Heart right ventricle (tissue), 16 donors: ENCODE measurements around the gene SHC4. TPM values are rescaled to one million over a fixed set of nuclear protein-coding genes. Genes with fewer than 3 reads are reported as not detected.

Source experiments
- ATAC-seq, 8 donors: fragments of 200-7000 bp; cut with Tn5 transposase; one replicate each; pipeline ENCODE4 v1.9.1; 2020; ENCODE audit warnings: mild to moderate bottlenecking in 8 of 8, moderate library complexity in 8 of 8, moderate number of reproducible peaks in 1 of 8
- DNase-seq, 2 donors: peaks; one replicate each; pipeline ENCODE4 v3.0.0-alpha.2; 2020
- H3K27ac ChIP-seq, 10 donors: fragments of 200-600 bp; sonication (generic) in 2 of 10; one replicate each; pipeline versions ENCODE4 v1.5.0 to v1.8.0; 2020 to 2022; ENCODE audit warnings: mild to moderate bottlenecking in 3 of 10
- H3K27me3 ChIP-seq, 7 donors: fragments of 200-600 bp; one replicate each; pipeline ENCODE4 v1.8.0; 2021 to 2022; ENCODE audit warnings: mild to moderate bottlenecking in 2 of 7
- H3K36me3 ChIP-seq, 9 donors: fragments of 200-600 bp; sonication (generic) in 1 of 9; one replicate each; pipeline versions ENCODE4 v1.5.0 to v1.8.0; 2020 to 2022; ENCODE audit warnings: mild to moderate bottlenecking in 2 of 9
- H3K4me1 ChIP-seq, 9 donors: fragments of 200-600 bp; sonication (generic) in 1 of 9; one replicate each; pipeline versions ENCODE4 v1.5.0 to v1.8.0; 2020 to 2022; ENCODE audit warnings: mild to moderate bottlenecking in 4 of 9
- H3K4me3 ChIP-seq, 10 donors: fragments of 200-600 bp; sonication (generic) in 2 of 10; one replicate each; pipeline versions ENCODE4 v1.5.0 to v1.8.0; 2020 to 2022; ENCODE audit warnings: mild to moderate bottlenecking in 7 of 10, moderate library complexity in 2 of 10
- H3K9me3 ChIP-seq, 11 donors: fragments of 200-600 bp in 10 of 11; sonication (generic) in 2 of 11; one replicate each; pipeline versions ENCODE4 v1.5.0 to v1.8.0; 2013 to 2022; ENCODE audit warnings: mild to moderate bottlenecking in 2 of 11, control low read depth in 1 of 11, moderate library complexity in 1 of 11
- CTCF ChIP-seq, 9 donors: fragments of 200-600 bp; sonication (generic) in 2 of 9; IDR thresholded peaks; one replicate each; pipeline versions ENCODE4 v1.5.0 to v1.8.0; 2021 to 2022; ENCODE audit warnings: antibody characterized with exemption in 9 of 9, mild to moderate bottlenecking in 5 of 9, moderate library complexity in 1 of 9
- WGBS, 2 donors: extraction: QIAGEN DNeasy Blood & Tissue Kit; methylation state at CpG; one replicate each; pipeline ENCODE4 v1.1.7; 2013; ENCODE audit warnings: inconsistent platforms in 1 of 2; 5-methylcytosine and 5-hydroxymethylcytosine counted together
- intact Hi-C, 10 donors: fragments of 100-400 bp; cut with DNase I; formaldehyde crosslinking; loops; one replicate each; pipeline versions ENCODE4 v1.11.1 to v1.14.2; 2022
- polyA plus RNA-seq, 2 donors: library from polyadenylated mRNA; stranded (reverse); fragments of 200-250 nt; gene quantifications; one replicate each; pipeline ENCODE4 v1.2.3, GENCODE V29; 2013
- total RNA-seq, 10 donors: library from RNA; stranded (reverse); fragmentation: NEBNext Ultra II Directional in 3 of 10; extraction: Animal tissue kit (Norgen Biotek cat#: 25700) in 3 of 10; gene quantifications; one replicate each; pipeline versions ENCODE4 v1.2.1 to v1.2.4, GENCODE V29; 2021 to 2023
- donor health status: Arrhythmogenic right ventricular cardiomyopathy.
- donor health status: ischemic (EF 13 %, LVEDD 7.1; RV severe dilation, severe dysfunction).
- donor health status: healthy with polysubstance abuse.
- donor health status: DM: no; HTN: yes; CAD: no.
- donor health status: DM: no; HTN: no; CAD: no.
- donor health status: ischemic (EF 25% LVEDD 6.9; RV normal size, moderate dysfunction).
- donor health status: ischemic (EF 25% LVEDD 5.7; RV mildly dilated, moderate dysfunction).
- donor health status: healthy.
- donor health status: DM: yes; HTN: yes; CAD: no.
- donor health status: Ischemic cardiomyopathy.
- donor health status: ischemic (EF 35%, LVEDD 5.7; RV mildly dilated, moderate dysfunction).
- donor health status: nonischemic (EF 11% LVEDD 7.7; RV severe dilation, severe dysfunction).
- donor health status: DM: yes; HTN: yes; CAD: no.
- donor health status: PGD.
- donor health status: ischemic (EF 29% LVEDD 5.4; RV normal size, mild dysfunction).
- donor health status: nonischemic (EF 23%, LVEDD 6.1; RV moderate dilation, normal function).

Gene SHC4
- total and polyA plus RNA-seq, 12 donors = 1.2 to 4.9 (median 2.2) TPM

GRCh38 chr15:48898032-48898431 lies 65.7 kb downstream of the SHC4 start:
- intact Hi-C loops = no loop called here
- H3K27ac ChIP-seq = no peak overlapping the region
- WGBS, 2 donors = 61 to 71% methylated on average over 4 of the region's 4 CpGs

GRCh38 chr15:48896869-48897814 lies 66.6 kb downstream of the SHC4 start:
- ATAC-seq (peak in 7 of 8 donors; percentile 48 to 82 (median 61)), DNase-seq (no peak)
- Histone ChIP-seq H3K27ac (peak overlapping the region in 9 of 10 donors; percentile 36 to 72 (median 66)), H3K4me3 (peak overlapping the region in 7 of 10 donors; percentile 10 to 35 (median 32)), H3K9me3 (no peaks in the 10 kb centered on the region), H3K27me3 (no peaks in the 10 kb centered on the region), H3K4me1 (no peaks in the 10 kb centered on the region), H3K36me3 (no peaks in the 10 kb centered on the region)
- no peak for TF ChIP-seq CTCF (IDR thresholded peaks at IDR 0.05)
- intact Hi-C loops = no loop called here
- WGBS, 2 donors = 49 to 53% methylated on average over 13 of the region's 13 CpGs

More at GRCh38 chr15:48898032-48898431, 65.7 kb downstream of the SHC4 start:
- Histone ChIP-seq H3K4me1 (no peaks in the 10 kb centered on the region), H3K9me3 (no peaks in the 10 kb centered on the region), H3K27me3 (no peaks in the 10 kb centered on the region), H3K36me3 (no peaks in the 10 kb centered on the region), H3K4me3 (peak overlapping the region in 1 of 10 donors; percentile 31)
- no peak for TF ChIP-seq CTCF (IDR thresholded peaks at IDR 0.05)
- ATAC-seq = no peak
- DNase-seq = no peak

- Histone ChIP-seq H3K27ac (no peak overlapping the region), H3K9me3 (no peaks in the 10 kb centered on the region), H3K4me1 (peaks cover 0 to 7% (median 0%) of the 10 kb centered on the region in 9 donors), H3K4me3 (no peak overlapping the region), H3K36me3 (no peaks in the 10 kb centered on the region), H3K27me3 (no peaks in the 10 kb centered on the region)
- intact Hi-C loops = no loop called here
- WGBS, 2 donors = 68 to 75% methylated on average over 3 of the region's 3 CpGs
- TF ChIP-seq CTCF (IDR thresholded peaks at IDR 0.05) = no peak
- DNase-seq (no peak), ATAC-seq (no peak)
Observed at GRCh38 chr15:48893311-48893710, 70.4 kb downstream of the SHC4 start.

- Histone ChIP-seq H3K4me1 (peaks cover 0 to 7% (median 0%) of the 10 kb centered on the region in 9 donors), H3K27ac (no peak overlapping the region), H3K9me3 (no peaks in the 10 kb centered on the region), H3K36me3 (no peaks in the 10 kb centered on the region), H3K27me3 (no peaks in the 10 kb centered on the region), H3K4me3 (no peak overlapping the region)
- ATAC-seq (no peak), DNase-seq (no peak)
- intact Hi-C loops = no loop called here
- no peak for TF ChIP-seq CTCF (IDR thresholded peaks at IDR 0.05)
- 79 to 87% methylated on average over 6 of the region's 6 CpGs for WGBS, 2 donors
Observed at GRCh38 chr15:48891232-48891765, 72.4 kb downstream of the SHC4 start.
